HG03469 (cell line): Measurements from ENCODE around the gene SND1.

Experiments used
- ATAC-seq: cut with Tn5 transposase; IDR thresholded peaks from one replicate; pipeline ENCODE4 v1.9.1; 2021; ENCODE audit warnings: mild to moderate bottlenecking, moderate library complexity, moderate number of reproducible peaks; ENCODE audit not compliant: unreplicated experiment

The SND1 gene

GRCh38 chr7:128005759-128006159, 353.8 kb downstream of the SND1 start:
- ATAC-seq, result no peak

DNA sequence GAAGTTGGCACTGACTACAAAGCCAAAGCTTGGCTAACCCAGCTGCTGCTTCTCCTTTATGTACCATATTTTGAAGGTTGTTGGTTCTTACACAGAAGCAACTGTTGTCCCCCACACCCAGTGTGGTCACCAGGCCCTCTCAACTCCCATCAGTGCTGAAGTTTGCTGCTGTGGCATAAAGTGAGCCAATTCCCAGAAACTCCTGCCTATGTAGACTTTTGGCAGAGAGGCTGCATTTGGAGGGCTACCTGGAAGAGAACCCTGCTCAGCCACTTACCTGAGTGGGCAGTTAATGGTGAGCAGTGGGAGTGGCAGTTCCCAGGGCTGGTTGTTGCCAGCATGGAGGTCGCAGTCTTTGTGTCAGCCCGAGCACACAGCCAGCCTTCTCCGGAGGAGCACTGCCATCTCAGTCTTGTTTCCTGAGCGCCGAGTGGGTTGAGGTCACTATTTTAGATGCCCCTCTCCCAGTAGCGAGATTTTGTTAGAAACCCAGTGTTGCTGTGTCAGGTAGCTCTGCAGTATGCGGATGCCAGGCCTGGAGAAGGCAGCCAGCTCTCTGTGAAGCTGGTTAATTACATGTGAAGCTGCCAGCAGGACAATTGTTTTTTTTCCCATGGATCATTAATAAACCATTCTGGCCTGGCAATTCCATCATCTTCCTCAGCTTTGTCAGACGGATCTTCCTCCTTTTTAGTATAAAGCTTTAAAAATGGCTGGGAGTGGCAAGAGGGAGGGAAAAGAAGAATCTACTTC, 354.7 kb downstream of the SND1 start:
- no peak for ATAC-seq

DNA sequence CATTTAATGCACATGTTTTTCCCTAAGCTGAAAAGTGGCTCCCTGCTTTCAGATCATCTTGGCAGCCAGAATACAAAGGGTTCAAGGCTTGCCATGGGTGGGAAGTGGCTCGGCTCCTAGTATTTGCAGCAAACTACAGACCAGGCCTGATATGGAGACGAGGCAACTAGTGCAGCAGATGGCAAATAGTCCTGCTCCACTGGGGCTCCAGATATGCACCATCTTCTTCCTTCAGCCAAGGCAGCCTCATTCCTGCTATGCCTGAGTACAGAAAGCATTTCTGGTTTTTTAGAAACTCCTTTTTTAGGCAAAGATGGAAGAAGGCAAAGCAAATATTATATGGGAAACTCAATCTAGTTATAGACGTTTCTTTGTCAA, 355.3 kb downstream of the SND1 start:
- ATAC-seq, result no peak

DNA sequence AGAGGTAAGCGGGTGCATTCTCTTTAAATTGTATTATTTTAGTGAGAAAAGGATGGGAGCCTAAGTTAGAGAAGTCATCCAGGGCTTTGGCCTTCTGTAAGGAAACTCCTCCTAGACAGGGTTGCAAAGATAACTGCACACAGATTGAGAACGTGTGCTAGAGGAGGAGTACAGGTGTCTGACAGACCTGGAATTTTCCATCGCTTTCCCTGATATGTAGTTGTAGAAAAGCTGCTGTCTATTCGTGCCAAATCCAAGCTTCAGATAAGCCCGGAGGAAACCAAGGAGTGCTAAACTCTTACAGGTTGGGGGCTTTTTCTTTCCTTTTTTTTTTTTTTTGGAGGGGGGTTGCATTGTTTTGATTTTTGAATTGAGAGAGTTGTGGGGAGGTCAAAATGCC, 356.1 kb downstream of the SND1 start:
- ATAC-seq, result no peak

DNA sequence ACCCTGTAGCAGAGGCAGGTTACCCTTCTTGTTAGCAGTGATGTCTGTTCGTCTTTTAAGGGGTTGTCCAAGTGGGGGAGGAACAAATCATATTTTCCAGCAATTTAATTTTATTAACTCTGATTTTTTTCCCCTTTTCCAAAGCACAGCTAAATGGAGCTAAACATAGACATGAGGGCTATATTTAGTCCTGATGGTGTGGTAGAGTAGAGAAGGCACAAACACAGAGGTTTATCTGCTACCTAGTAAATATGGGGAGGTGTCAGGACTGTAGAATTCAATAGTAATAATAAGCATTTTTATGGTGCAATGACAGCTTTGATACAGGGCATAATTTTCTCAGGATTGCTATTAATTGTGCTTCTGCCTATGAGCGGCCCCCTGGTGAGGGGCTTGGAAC, 356.8 kb downstream of the SND1 start:
- no peak for ATAC-seq

GRCh38 chr7:128010391-128011127, 358.6 kb downstream of the SND1 start:
- ATAC-seq, result no peak

- ATAC-seq, result no peak
Observed at GRCh38 chr7:128011131-128011661, 359.2 kb downstream of the SND1 start.

DNA sequence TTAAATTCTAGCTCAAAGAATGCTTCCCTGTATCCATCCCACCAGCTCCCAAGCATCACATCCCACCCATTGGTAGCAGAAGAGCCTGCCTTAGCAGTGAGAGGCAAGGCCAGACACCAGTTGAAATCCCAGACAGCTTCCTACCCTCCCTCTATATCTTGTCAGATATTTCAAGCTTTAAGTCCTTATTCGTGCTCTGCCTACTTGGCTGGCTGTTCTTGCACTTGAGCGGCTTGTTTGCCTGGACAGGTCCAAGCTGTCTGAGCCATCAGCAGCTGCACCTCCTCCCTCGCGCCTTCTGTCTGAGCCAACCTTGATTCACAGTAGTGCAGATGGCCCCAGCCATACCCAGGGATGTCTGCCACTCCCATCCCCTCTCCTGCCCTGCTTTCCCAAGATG, 362.8 kb downstream of the SND1 start:
- ATAC-seq, result no peak

- ATAC-seq, result no peak
Observed at GRCh38 chr7:128017460-128017859, 365.5 kb downstream of the SND1 start.

DNA sequence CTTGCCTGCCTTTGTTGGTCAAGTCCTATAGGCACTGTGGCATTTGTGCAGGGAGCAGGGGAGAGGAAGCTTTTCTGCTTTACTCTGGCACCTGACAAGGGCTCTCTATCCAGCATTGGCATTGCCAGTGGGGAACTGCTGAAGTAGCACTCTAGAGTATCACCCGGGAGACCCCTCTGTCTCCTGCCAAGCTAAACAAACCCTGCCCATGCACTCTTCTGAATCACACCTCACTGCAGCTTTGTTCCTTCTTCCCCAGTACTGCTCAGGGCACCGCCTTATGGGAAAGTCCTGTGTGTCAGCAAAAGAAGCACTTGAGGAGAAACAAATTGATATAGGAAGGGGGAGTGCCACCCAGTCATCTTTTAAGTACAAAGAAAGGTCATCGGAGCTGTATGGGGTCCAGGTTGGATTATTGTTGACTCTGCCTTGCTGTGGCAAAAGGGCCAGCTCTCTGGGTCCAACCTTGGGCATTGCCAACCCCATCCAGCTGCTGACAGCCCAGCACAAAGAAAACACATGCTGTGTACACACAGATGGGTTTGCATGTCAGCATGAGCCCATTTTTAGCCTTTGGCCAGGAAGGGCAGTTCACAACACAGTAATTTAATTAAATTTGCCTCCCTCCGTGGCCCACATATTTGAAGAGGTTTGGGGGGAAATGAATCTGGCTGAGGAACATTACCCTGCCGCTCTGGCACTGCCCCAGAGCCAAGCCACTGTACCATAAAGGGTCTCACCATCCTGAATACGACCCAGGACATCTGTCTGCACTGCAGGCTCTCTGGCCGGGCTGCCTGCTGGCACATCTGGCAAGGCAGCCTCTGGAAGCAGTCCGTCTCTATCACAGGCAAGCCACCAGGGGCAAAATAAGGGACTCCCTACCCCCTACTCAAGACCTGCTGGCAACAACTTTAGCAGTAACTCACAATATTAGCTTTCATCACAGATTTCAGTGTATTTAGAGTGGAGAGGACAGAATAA, 366.2 kb downstream of the SND1 start:
- ATAC-seq, result no peak

GRCh38 chr7:128019288-128019687, 367.3 kb downstream of the SND1 start:
- no peak for ATAC-seq

DNA sequence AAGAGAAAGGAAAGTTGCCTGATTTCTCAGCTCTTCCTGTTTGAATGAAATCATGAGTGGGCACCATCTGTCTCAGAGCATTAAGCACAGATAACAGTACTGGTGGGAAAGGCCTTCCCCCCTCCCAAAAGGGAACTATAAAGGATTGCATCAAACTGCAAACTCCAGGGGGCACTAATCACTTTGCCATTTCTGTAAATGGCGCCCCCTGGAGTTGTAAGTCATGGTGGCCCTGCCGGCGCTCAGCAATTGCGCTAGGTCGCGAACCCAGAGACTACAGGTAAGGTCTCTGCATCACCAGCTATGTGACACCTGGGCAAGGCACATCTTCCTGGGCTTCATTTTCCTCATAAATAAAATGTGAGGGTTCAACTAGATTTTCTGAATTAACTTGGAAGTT, 368.2 kb downstream of the SND1 start:
- no peak for ATAC-seq

GRCh38 chr7:128021366-128021765, 369.4 kb downstream of the SND1 start:
- no peak for ATAC-seq

GRCh38 chr7:128022631-128023532, 370.9 kb downstream of the SND1 start:
- ATAC-seq, result no peak

GRCh38 chr7:128024151-128024550, 372.2 kb downstream of the SND1 start:
- no peak for ATAC-seq

GRCh38 chr7:128025380-128025779, 373.4 kb downstream of the SND1 start:
- no peak for ATAC-seq

DNA sequence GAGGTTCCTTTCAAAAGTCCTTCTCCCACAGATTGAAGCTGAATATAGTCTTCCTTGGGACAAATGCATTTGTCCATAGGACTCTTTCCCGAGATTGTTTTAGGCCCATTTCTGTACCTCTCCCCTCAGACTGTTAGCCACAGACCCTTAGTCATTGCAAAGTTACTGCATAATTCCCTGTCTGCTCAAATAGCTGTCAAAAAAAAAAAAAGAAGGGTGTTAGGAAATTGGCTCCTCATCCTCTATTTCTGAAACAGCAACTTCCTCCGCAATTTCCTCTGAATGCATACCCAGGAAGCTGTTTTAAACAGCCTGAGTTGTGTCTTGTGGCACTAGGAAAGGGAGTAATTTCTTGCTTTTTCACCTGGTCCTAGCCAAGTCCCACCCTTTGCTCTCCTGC, 373.8 kb downstream of the SND1 start:
- no peak for ATAC-seq

GRCh38 chr7:128026551-128026950, 374.6 kb downstream of the SND1 start:
- ATAC-seq, result no peak

GRCh38 chr7:128027485-128027980, 375.5 kb downstream of the SND1 start:
- ATAC-seq, result no peak
